GM19193 (cell line): ENCODE data around the gene RECK.

Experiments
- POLR2A ChIP-seq: IDR thresholded peaks from 4 replicates; pipeline ENCODE4 v1.6.1; 2011; ENCODE audit not compliant: insufficient read depth, insufficient read length; ENCODE audit errors: extremely low read depth

Gene RECK

DNA sequence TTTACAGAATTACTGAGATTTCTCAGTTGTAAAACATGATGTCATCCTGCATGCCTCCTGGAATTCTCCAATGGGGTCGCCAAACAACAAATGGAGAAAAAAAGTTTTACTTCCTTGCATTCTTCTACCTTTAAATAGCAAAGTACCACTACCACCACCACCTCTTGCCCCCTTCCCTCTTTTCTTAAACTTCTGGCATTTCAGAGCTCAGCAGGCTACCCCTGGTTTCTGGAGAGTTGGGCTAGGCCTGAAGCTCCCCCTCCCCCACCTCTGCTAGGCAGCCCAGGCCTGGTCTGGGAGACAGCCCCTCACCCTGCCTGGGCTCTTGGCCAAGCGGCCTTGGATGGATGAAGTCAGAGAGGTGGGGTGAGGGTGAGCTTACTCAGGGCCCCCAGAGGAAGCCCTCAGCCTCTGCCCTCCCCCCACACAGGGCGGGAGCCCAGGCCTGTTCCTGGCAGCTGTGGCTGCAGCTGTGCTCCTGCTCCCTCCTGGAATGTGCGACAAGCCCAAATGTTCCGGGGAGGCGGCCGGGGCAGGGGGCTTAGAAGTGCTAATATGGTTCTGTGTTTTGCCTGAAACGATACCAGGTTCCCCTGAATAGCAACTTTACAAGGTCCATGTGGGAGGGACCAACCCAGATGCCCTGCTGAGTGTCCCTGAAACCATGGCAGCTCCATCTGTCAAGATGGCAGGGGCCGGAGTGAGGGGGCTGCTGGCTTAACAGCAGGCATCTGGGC lies 126.5 kb downstream of the RECK start:
- no peak for TF ChIP-seq POLR2A

DNA sequence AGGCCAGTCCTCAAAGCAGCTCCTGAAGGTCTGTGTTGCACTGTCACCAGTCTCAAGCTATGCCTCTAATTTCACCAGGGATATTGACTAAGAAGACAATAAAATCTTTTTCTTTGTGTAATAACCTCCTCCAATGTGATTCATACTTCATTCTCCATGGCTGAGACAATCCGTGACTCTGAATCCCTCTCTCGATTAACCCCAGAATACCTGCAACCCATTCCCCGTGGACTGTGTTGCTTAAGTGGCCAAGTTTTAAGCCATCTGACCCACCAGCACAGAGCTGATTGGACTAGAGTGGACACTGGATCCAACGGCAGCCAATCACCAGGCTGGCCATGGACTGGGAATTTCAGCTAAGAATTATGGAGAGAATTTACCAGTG lies 127.1 kb downstream of the RECK start:
- no peak for TF ChIP-seq POLR2A

DNA sequence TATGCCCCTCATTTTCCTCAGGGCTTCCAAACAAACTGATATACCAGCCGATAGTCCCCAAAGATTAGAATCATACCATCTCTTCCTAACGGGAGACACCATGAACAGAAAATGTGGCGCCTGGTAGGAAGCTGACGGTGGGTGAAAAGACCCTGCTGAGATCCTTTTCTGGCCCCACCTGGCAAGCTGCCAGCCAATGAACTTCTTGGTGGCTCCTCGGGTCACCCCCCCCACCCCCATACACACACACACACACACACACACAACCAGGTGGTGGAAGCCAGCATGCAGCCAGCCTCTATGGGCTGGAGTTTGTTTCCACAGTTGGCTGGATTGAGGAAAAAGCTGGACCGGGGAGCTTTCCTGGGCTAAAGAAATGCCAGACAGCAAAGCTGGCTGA lies 127.7 kb downstream of the RECK start:
- TF ChIP-seq POLR2A, result no peak

DNA sequence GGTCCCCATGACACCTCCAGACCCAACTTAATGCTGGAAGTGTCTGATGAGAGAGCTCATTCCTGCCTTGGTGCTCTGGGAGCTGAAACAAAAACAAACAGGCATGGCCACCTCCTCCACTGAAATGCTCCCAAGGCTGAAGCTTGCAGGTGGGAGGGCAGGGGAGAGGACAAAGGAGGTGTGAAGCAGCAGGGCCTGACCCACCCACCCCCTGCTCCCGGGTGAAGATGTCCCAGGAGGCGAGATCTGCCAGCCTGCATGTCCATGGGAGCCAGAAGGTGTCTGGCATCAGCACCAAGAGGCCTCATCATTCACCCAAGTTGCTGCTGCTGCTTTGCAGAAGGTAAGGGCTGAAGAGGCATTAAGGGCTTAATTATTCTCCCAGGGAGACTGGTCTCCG lies 128.3 kb downstream of the RECK start:
- TF ChIP-seq POLR2A, result no peak

DNA sequence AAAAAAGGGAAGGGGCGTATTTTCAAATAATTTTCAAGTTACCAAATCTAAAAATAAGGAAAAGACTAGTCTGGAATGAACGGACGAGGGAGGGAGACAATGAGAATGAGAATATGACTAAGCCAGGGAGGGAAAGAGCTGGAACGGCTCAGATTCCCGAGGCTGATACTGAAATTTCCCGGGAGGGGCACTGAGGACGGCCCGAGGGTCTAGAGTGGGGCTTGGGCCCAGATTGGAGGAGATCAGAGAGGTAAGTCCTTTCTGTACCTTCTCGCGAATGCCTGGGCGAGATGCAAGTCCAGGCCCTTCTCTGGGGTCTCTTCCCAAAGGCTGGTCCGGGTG lies 129.1 kb downstream of the RECK start:
- no peak for TF ChIP-seq POLR2A

DNA sequence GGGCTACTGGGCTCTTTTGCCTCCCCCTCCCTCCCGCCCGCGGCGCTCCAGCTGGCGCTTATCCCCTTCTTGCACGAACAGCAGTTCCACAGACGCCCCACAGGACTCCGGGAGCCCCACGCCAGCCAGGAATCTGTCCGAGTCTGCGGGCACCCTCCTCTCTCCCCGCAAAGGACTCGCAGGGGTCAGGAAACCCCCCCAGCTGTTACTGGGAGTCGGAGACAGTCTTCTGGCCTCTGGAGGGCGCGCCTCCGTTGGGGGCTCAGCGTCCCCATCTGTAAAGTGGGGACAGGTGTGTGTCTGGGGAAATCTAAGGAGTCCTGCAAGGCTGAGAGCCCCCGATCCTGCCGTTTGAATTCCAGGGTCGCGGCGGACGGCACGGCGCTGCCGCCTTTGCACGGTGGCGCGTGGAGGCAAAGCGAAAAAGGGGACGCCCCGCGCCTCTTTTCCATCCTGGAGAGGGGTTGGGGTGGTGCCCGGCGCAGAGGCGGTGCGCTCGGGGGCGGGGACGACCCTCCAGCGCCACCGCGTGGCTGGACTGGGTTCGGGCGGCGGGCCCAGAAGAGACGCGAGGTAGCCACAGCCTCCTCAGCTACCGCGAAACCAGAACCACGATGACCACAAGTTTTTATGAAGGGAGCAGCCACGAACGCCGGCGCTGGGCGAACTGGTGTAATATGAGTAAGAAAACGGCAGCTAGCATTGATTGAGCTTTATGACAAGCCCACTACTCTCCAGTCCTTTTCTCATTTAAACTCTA lies 129.6 kb downstream of the RECK start:
- no peak for TF ChIP-seq POLR2A

DNA sequence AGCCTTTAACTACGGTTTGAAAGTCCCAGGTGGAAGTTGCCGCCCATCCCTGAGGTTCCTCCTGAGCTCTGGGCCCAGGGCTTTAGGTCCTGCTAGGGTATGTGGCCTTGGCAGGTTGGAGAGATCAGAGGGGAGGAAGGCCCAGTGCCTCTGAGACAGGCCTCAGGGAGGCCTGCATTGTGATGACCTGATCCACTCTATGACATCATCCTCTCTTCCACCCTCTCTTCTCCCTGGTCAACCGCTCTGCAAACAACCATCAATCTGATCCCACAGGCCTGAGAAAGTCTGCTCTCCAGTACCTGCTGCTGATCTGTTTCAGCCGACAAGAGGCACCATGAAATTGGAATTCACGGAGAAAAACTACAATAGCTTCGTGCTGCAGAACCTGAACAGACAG lies 132.5 kb downstream of the RECK start, which contains the start of gene CCIN:
Gene CCIN (plus strand): TSS at position 223 of the 400 bp plus-strand sequence. CDS start 115 bp downstream, at position 338.
- no peak for TF ChIP-seq POLR2A

DNA sequence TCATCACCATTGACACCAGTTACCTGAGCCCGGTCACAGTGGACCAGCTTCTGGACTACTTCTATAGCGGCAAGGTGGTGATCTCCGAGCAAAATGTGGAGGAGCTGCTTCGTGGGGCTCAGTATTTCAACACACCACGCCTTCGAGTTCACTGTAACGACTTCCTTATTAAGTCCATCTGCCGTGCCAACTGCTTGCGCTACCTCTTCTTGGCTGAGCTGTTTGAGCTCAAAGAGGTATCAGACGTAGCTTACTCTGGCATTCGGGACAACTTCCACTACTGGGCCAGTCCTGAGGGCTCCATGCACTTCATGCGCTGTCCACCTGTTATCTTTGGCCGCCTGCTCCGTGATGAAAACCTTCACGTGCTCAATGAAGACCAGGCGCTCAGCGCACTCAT lies 133.0 kb downstream of the RECK start:
- TF ChIP-seq POLR2A, result no peak

DNA sequence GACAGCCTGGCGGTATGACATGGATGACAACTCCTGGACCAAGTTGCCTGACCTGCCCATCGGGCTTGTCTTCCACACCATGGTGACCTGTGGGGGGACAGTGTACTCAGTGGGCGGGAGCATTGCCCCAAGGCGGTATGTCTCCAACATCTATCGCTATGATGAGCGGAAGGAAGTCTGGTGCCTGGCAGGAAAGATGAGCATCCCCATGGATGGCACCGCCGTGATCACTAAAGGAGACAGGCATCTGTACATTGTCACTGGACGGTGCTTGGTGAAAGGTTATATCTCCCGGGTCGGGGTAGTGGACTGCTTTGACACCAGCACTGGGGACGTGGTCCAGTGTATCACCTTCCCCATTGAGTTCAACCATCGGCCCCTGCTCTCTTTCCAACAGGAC lies 133.8 kb downstream of the RECK start:
- no peak for TF ChIP-seq POLR2A

DNA sequence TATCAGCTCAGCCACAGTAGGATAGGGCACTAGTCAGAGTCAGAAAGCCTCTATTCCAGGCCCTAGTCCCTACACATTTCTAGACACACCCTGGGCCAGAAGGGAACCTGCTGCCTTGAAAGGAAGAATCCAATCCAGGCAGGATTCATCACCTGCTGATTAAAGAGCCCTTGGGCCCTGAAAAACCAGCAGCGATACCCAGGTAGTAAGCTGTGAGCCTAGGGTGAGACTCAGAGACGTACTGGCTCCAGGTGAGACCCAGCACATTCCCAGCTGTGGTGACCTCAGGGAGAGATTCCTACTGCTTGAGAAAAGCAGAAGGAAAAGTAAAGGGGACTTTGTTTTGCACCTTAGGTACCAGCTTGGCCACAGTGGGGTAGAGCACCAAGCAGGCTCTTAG lies 137.1 kb downstream of the RECK start:
- no peak for TF ChIP-seq POLR2A
